ENCODE measurements around the gene ZFAND5. TPM values are rescaled to one million over a fixed set of nuclear protein-coding genes. Genes with fewer than 3 reads are reported as not detected.

Gene ZFAND5
- total and polyA plus RNA-seq, 2 donors, result 174 to 214 TPM

DNA sequence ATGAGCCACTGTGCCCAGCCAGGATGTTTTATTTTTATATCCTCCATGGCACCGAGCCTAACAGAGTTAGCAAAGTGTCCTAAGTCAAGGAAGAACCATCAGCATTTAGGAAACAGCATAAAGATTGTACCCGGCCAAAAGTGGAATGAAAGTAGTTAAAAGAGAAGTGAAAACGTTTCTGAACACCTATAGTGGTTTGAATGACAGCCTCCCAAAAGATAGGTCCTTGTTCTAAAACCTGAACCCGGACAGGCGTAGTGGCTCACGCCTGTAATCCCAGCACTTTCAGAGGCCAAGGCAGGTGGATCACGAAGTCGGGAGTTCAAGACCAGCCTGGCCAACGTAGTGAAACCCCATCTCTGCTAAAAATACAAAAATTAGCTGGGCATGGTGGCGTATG is 37.4 kb downstream of the ZFAND5 start:
- DNase-seq (ENCODE audit: extremely low spot score), result no peak
- H3K4me3 ChIP-seq (ENCODE audit: low read depth, low read length), result no peak overlapping the region
- H3K27ac ChIP-seq (ENCODE audit: low read depth), result no peak overlapping the region
- no peaks in the 10 kb centered on the region for H3K36me3 ChIP-seq (ENCODE audit: insufficient read depth)
- H3K4me1 ChIP-seq (ENCODE audit: insufficient read depth), result no peaks in the 10 kb centered on the region
- WGBS, result 92% methylated on average over 10 of the region's 10 CpGs

GRCh38 chr9:72326641-72327040 is 38.4 kb downstream of the ZFAND5 start:
- H3K36me3 ChIP-seq (ENCODE audit: insufficient read depth), result no peaks in the 10 kb centered on the region
- DNase-seq (ENCODE audit: extremely low spot score), result no peak
- no peak overlapping the region for H3K4me3 ChIP-seq (ENCODE audit: low read depth, low read length)
- WGBS, result 98% methylated on average over 2 of the region's 2 CpGs
- no peak overlapping the region for H3K27ac ChIP-seq (ENCODE audit: low read depth)
- no peaks in the 10 kb centered on the region for H3K4me1 ChIP-seq (ENCODE audit: insufficient read depth)

- Histone ChIP-seq H3K27ac (ENCODE audit: low read depth) (no peak overlapping the region), H3K4me1 (ENCODE audit: insufficient read depth) (no peaks in the 10 kb centered on the region), H3K36me3 (ENCODE audit: insufficient read depth) (no peaks in the 10 kb centered on the region), H3K4me3 (ENCODE audit: low read depth, low read length) (no peak overlapping the region)
- 86% methylated on average over 3 of the region's 3 CpGs for WGBS
- DNase-seq (ENCODE audit: extremely low spot score), result no peak
Measured at GRCh38 chr9:72324974-72325373, 40.0 kb downstream of the ZFAND5 start.

GRCh38 chr9:72322678-72323077 is 42.3 kb downstream of the ZFAND5 start:
- DNase-seq (ENCODE audit: extremely low spot score), result no peak
- no peaks in the 10 kb centered on the region for H3K36me3 ChIP-seq (ENCODE audit: insufficient read depth)
- no peak overlapping the region for H3K4me3 ChIP-seq (ENCODE audit: low read depth, low read length)
- no peaks in the 10 kb centered on the region for H3K4me1 ChIP-seq (ENCODE audit: insufficient read depth)
- no peak overlapping the region for H3K27ac ChIP-seq (ENCODE audit: low read depth)
- WGBS, result 88% methylated on average over 3 of the region's 3 CpGs

GRCh38 chr9:72322259-72322658 is 42.7 kb downstream of the ZFAND5 start:
- Histone ChIP-seq H3K4me3 (ENCODE audit: low read depth, low read length) (no peak overlapping the region), H3K4me1 (ENCODE audit: insufficient read depth) (no peaks in the 10 kb centered on the region), H3K27ac (ENCODE audit: low read depth) (no peak overlapping the region), H3K36me3 (ENCODE audit: insufficient read depth) (no peaks in the 10 kb centered on the region)
- whole genome bisulfite sequencing, result 69% methylated on average over 2 of the region's 2 CpGs
- DNase-seq (ENCODE audit: extremely low spot score), result no peak

- DNase-seq (ENCODE audit: extremely low spot score), result no peak
Measured at GRCh38 chr9:72315510-72316311, 49.3 kb downstream of the ZFAND5 start.

GRCh38 chr9:72315089-72315509 is 49.9 kb downstream of the ZFAND5 start:
- Histone ChIP-seq H3K4me1 (ENCODE audit: insufficient read depth) (no peaks in the 10 kb centered on the region), H3K4me3 (ENCODE audit: low read depth, low read length) (no peak overlapping the region), H3K27ac (ENCODE audit: low read depth) (peak overlapping the region; percentile 74), H3K36me3 (ENCODE audit: insufficient read depth) (no peaks in the 10 kb centered on the region)
- no peak for DNase-seq (ENCODE audit: extremely low spot score)
- WGBS, result 6% methylated on average over 5 of the region's 5 CpGs

More at GRCh38 chr9:72315510-72316311, 49.3 kb downstream of the ZFAND5 start:
- Histone ChIP-seq H3K36me3 (ENCODE audit: insufficient read depth) (no peaks in the 10 kb centered on the region), H3K27ac (ENCODE audit: low read depth) (peak overlapping the region; percentile 74), H3K4me3 (ENCODE audit: low read depth, low read length) (no peak overlapping the region), H3K4me1 (ENCODE audit: insufficient read depth) (no peaks in the 10 kb centered on the region)
- WGBS, result 17% methylated on average over 10 of the region's 10 CpGs

GRCh38 chr9:72313507-72313906 is 51.5 kb downstream of the ZFAND5 start:
- WGBS, result 83% methylated on average over 3 of the region's 3 CpGs
- Histone ChIP-seq H3K4me3 (ENCODE audit: low read depth, low read length) (no peak overlapping the region), H3K4me1 (ENCODE audit: insufficient read depth) (no peaks in the 10 kb centered on the region), H3K36me3 (ENCODE audit: insufficient read depth) (no peaks in the 10 kb centered on the region), H3K27ac (ENCODE audit: low read depth) (no peak overlapping the region)
- DNase-seq (ENCODE audit: extremely low spot score), result no peak

DNA sequence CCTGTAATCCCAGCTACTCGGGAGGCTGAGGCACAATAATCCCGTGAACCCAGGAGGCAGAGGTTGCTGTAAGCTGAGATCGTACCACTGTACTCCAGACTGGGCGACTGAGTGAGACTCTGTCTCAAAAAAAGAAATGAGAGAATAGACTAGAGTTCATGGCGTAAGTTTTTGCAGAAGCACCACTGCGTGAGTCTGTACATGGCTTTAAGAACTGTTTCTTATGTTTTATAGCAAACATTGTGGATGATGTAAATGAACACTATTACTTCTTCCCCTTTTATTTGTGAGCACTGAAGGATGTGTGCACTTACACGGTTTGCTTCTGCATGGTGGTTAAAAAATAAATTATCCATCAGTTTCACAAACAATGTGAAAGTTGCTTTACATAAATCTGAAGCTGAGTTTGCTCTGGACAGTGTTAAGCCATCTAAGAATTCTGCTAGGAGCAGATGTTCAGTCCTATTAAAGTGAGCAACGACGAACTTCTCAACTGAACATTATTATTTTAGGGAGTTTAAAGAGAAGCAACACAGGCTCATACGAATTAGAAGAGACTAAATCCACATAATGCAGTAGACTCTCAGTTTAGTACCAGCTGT is 52.5 kb downstream of the ZFAND5 start:
- DNase-seq (ENCODE audit: extremely low spot score), result no peak
- WGBS, result 33% methylated on average over 10 of the region's 10 CpGs
- Histone ChIP-seq H3K4me3 (ENCODE audit: low read depth, low read length) (no peak overlapping the region), H3K27ac (ENCODE audit: low read depth) (no peak overlapping the region), H3K36me3 (ENCODE audit: insufficient read depth) (no peaks in the 10 kb centered on the region), H3K4me1 (ENCODE audit: insufficient read depth) (no peaks in the 10 kb centered on the region)

- WGBS, result 71% methylated on average over 4 of the region's 4 CpGs
- Histone ChIP-seq H3K4me1 (ENCODE audit: insufficient read depth) (peaks cover 1% of the 10 kb centered on the region), H3K36me3 (ENCODE audit: insufficient read depth) (no peaks in the 10 kb centered on the region), H3K27ac (ENCODE audit: low read depth) (no peak overlapping the region), H3K4me3 (ENCODE audit: low read depth, low read length) (no peak overlapping the region)
- DNase-seq (ENCODE audit: extremely low spot score), result no peak
Measured at GRCh38 chr9:72309364-72310133, 55.5 kb downstream of the ZFAND5 start.

DNA sequence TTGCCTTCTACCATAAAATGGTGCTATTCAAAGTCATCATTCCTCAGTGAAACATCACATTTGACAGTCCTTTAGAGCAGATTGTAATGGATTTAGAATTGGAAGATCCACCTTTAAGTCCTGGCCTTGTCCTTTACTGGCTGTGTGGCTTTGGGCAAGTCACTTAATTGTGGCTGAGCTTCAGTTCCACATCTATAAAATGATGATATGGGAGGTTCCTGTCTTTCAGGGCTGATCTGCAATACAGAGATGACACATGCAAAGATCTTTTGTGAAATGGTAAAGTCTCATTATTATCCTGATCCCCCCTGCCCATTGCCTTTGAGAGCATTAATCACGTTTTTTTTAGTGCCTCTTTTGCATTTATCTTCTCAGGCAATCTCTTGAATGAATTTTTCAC is 58.2 kb downstream of the ZFAND5 start:
- Histone ChIP-seq H3K4me3 (ENCODE audit: low read depth, low read length) (no peak overlapping the region), H3K36me3 (ENCODE audit: insufficient read depth) (no peaks in the 10 kb centered on the region), H3K27ac (ENCODE audit: low read depth) (no peak overlapping the region), H3K4me1 (ENCODE audit: insufficient read depth) (peaks cover 1% of the 10 kb centered on the region)
- DNase-seq (ENCODE audit: extremely low spot score), result no peak
- WGBS, result 61% methylated on average over 1 of the region's 1 CpG

GRCh38 chr9:72305707-72306106 is 59.3 kb downstream of the ZFAND5 start:
- Histone ChIP-seq H3K36me3 (ENCODE audit: insufficient read depth) (no peaks in the 10 kb centered on the region), H3K4me1 (ENCODE audit: insufficient read depth) (peaks cover 1% of the 10 kb centered on the region), H3K4me3 (ENCODE audit: low read depth, low read length) (peak overlapping the region; percentile 32), H3K27ac (ENCODE audit: low read depth) (peak overlapping the region; percentile 48)
- no peak for DNase-seq (ENCODE audit: extremely low spot score)
- WGBS, result 50% methylated on average over 3 of the region's 3 CpGs

- WGBS, result 7% methylated on average over 8 of the region's 8 CpGs
- Histone ChIP-seq H3K4me3 (ENCODE audit: low read depth, low read length) (peak overlapping the region; percentile 32), H3K4me1 (ENCODE audit: insufficient read depth) (peaks cover 1% of the 10 kb centered on the region), H3K27ac (ENCODE audit: low read depth) (peak overlapping the region; percentile 75), H3K36me3 (ENCODE audit: insufficient read depth) (no peaks in the 10 kb centered on the region)
- DNase-seq (ENCODE audit: extremely low spot score), result no peak
Measured at GRCh38 chr9:72305102-72305546, 59.9 kb downstream of the ZFAND5 start.

All from urinary bladder (tissue), 4 donors.